Activated B cell treated with CpG ODN at 0.5 μM for 24 hours (primary cell): Measurements from ENCODE around the gene SEMA6B. TPM values are rescaled to one million over a fixed set of nuclear protein-coding genes. Genes with fewer than 3 reads are reported as not detected.
A peak's percentile ranks its signal among the peaks of the same experiment; 100 is the strongest.

ENCODE experiments used
- ATAC-seq: fragments of 200-7000 bp; cut with Tn5 transposase; one replicate; pipeline ENCODE4 v1.10.0; 2021; ENCODE audit warnings: low read depth, mild to moderate bottlenecking, moderate library complexity
- CTCF ChIA-PET: fragments of 350-600 bp; sonication (Branson Sonifier 250); formaldehyde crosslinking; loops from one replicate; lab custom pipeline; 2021; ENCODE audit warnings: antibody characterized with exemption; lab: Charles Lee
- POLR2A ChIA-PET: fragments of 350-600 bp; sonication (Branson Sonifier 250); formaldehyde crosslinking; loops from one replicate; lab custom pipeline; 2021; ENCODE audit warnings: antibody characterized with exemption; lab: Charles Lee
- DNase-seq: peaks from one replicate; pipeline ENCODE4 v3.0.0; 2022
- H3K27ac Mint-ChIP-seq: one replicate; pipeline ENCODE4 v1.8.0; 2020; ENCODE audit warnings: mixed read lengths
- H3K27me3 Mint-ChIP-seq: one replicate; pipeline ENCODE4 v1.8.0; 2021; ENCODE audit warnings: mixed read lengths
- H3K36me3 Mint-ChIP-seq: one replicate; pipeline ENCODE4 v1.8.0; 2021; ENCODE audit warnings: low read depth, mixed read lengths
- H3K4me1 Mint-ChIP-seq: one replicate; pipeline ENCODE4 v1.8.0; 2021; ENCODE audit warnings: mixed read lengths
- H3K4me3 Mint-ChIP-seq: one replicate; pipeline ENCODE4 v1.8.0; 2020; ENCODE audit warnings: mild to moderate bottlenecking, mixed read lengths
- H3K9me3 Mint-ChIP-seq: one replicate; pipeline ENCODE4 v1.8.0; 2020; ENCODE audit warnings: mixed read lengths
- intact Hi-C: fragments of 100-400 bp; cut with micrococcal nuclease; formaldehyde crosslinking; loops from one replicate; pipeline ENCODE4 v1.15.1; 2024
- total RNA-seq: library from RNA; stranded (reverse); gene quantifications from 2 replicates; pipeline ENCODE4 v1.2.3, GENCODE V29; 2022
- TF ChIP-seq, protein P1 (sequence below): fragments of 200-600 bp; IDR thresholded peaks from one replicate; pipeline ENCODE4 v1.8.0; 2022; ENCODE audit warnings: antibody characterized with exemption, mild to moderate bottlenecking

SEMA6B gene
- total RNA-seq, 1 donor from 2014 or later, result 0.11 TPM

DNA sequence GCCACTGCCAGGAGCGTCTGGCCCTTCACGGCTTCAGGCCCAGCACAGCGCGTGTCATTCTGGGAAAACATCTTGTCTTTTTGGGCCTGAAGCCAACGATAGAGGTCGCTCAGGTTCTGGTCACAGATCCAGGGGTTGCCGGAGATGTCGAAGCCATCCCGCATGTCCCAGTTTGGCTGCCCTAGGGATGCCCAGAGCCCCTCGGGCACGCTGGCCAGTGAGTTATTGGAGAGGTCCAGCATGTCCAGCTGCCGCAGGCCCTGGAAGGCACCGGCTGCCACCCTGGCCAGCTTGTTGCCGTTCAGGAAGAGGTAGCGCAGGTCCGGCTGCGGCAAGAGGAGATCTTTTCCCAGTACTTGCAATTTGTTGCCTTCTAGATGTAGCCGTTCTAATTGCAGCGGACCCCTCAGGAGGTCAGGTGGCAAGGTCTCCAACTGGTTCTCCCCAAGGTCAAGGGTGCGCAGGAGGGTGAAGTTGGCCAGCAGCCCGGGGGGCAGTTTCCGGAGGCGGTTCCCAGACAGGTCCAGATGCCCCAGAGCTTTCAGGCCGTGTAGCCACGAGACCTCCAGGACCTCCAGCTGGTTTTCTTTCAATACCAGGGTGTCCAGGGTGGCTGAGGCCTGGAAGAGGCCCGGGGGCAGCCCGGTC is 21.4 kb downstream of the SEMA6B start:
- Mint-ChIP-seq H3K4me1 (peaks cover 15% of the 10 kb centered on the region), H3K27me3 (peaks cover 19% of the 10 kb centered on the region), H3K27ac (no peak overlapping the region), H3K4me3 (no peak overlapping the region), H3K36me3 (no peaks in the 10 kb centered on the region), H3K9me3 (peaks cover 2% of the 10 kb centered on the region)
- CTCF ChIA-PET, result interaction anchor here (1.4 kb wide), 1 partner anchor 13 kb away, joined by 6 read pairs; no protein-coding TSS in a partner anchor
- DNase-seq (no peak), ATAC-seq (no peak)
- intact Hi-C loops, result no loop called here
- POLR2A ChIA-PET, result no interaction called here
- TF ChIP-seq, protein P1, sequence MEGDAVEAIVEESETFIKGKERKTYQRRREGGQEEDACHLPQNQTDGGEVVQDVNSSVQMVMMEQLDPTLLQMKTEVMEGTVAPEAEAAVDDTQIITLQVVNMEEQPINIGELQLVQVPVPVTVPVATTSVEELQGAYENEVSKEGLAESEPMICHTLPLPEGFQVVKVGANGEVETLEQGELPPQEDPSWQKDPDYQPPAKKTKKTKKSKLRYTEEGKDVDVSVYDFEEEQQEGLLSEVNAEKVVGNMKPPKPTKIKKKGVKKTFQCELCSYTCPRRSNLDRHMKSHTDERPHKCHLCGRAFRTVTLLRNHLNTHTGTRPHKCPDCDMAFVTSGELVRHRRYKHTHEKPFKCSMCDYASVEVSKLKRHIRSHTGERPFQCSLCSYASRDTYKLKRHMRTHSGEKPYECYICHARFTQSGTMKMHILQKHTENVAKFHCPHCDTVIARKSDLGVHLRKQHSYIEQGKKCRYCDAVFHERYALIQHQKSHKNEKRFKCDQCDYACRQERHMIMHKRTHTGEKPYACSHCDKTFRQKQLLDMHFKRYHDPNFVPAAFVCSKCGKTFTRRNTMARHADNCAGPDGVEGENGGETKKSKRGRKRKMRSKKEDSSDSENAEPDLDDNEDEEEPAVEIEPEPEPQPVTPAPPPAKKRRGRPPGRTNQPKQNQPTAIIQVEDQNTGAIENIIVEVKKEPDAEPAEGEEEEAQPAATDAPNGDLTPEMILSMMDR, result no peak

DNA sequence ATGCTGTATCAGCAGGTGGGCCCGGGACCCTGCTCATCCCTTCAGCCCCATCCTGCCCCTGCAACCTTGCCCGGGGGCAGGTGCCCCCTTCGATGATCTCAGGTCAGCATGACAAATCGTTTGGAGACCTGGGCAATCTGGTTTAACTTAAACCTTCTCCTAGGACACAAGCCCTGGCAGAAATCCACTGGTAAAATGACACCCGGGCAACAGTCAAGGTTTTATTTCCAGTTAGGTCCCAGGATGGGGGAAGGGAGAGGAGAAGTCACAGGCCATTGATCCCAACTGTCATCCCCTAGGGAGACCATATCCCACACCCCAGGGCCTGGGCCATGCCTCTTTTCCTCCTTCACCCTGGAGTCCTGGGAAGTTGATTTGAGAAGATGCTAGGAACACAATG is 22.7 kb downstream of the SEMA6B start:
- Mint-ChIP-seq H3K4me1 (peaks cover 15% of the 10 kb centered on the region), H3K27me3 (peaks cover 19% of the 10 kb centered on the region), H3K36me3 (no peaks in the 10 kb centered on the region), H3K27ac (no peak overlapping the region), H3K9me3 (peaks cover 2% of the 10 kb centered on the region), H3K4me3 (no peak overlapping the region)
- TF ChIP-seq, protein P1, result no peak
- intact Hi-C loops, result no loop called here
- DNase-seq, result no peak
- POLR2A ChIA-PET, result no interaction called here
- CTCF ChIA-PET, result no interaction called here
- no peak for ATAC-seq

DNA sequence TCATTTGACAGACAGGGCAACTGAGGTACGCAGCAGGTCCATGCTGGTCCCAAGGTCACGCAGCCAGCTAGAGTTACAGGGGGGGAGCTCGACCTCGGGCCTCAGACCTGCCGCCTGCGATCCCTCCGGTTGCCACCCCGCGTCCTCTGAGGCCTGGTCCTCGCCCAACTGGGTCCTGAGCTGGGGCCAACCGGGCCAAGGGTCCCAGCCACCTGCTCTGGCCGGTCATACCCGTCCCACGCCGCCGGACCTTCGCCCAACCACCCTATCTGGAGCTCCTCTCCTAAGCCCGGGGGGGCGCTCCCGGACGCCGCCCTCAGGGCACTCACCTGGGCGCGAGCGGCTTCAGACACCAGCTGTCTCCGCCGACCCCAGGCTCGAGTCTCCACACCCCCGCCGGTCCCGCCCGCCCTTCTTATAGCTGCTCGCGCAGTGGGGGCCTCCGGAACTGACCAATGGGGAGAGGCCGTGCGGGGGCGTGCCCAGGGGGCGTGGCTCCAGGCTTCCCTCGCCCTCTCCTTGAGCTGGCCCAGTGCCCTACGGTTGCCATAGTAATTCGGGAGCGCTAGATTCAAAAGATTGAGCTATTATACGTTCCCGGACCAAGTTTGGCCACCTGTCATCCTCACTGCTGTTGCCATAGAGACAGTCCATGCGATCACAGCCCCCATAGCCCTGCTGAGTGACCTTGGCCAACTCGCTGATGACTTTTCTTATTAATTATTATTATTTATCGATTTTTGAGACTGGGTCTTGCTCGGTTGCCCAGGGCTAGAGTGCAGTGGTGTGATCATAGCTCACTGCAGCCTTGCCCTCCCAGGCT is 24.4 kb downstream of the SEMA6B start, which contains the start of gene PLIN5:
Gene PLIN5 (minus strand): TSS at position 389 of the 823 bp plus-strand sequence. CDS start 1,150 bp downstream, outside the sequence.
- CTCF ChIA-PET, result interaction anchor here (0.8 to 1.4 kb wide), 2 partner anchors 10 to 12 kb away, joined by 3 to 6 read pairs; no protein-coding TSS in a partner anchor
- Mint-ChIP-seq H3K27ac (no peak within 1 kb of the TSS), H3K36me3 (no peaks in the 10 kb centered on the region), H3K4me3 (no peak within 1 kb of the TSS), H3K27me3 (peaks cover 19% of the 10 kb centered on the region), H3K9me3 (no peaks in the 10 kb centered on the region), H3K4me1 (peaks cover 10% of the 10 kb centered on the region)
- intact Hi-C loops, result no loop called here
- TF ChIP-seq, protein P1, result no peak
- DNase-seq (peak; percentile 32), ATAC-seq (peak; percentile 74)
- POLR2A ChIA-PET, result no interaction called here

DNA sequence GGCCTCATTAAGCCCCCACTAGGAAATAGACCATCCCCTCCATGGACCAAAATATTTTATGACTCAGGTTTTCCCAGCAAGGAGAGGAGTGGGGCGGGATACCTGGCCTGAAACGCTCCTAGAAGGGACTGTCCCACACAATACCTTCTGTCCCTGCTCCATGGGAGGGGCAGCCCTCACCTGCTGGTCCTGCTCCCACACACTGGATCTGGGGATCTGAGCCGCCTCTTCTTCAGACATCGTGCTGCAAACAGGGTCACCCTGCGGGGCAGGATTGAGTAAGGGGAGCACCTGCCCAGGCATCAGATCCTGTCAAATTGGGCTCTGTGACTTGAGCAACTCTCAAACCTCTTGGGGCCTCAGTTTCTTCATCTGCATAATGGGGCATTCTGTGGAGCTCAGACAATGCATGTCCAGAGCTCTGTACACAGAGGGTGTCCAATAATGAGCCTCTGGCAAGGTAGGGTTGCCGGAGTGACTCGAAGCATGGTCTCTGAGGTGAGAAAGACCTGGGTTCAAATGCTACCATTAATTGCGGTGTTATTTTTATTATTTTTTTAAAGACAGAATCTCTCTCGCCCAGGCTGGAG is 25.6 kb downstream of the SEMA6B start:
- intact Hi-C loops, result no loop called here
- TF ChIP-seq, protein P1, result no peak
- H3K36me3 Mint-ChIP-seq, result no peaks in the 10 kb centered on the region
- no peak for DNase-seq
- no peak for ATAC-seq
- peaks cover 5% of the 10 kb centered on the region for H3K4me1 Mint-ChIP-seq
- POLR2A ChIA-PET, result no interaction called here
- peaks cover 12% of the 10 kb centered on the region for H3K27me3 Mint-ChIP-seq
- H3K27ac Mint-ChIP-seq, result no peak overlapping the region
- CTCF ChIA-PET, result interaction anchor here (1.4 kb wide), 1 partner anchor 8 kb away, joined by 6 read pairs; no protein-coding TSS in a partner anchor
- H3K4me3 Mint-ChIP-seq, result no peak overlapping the region
- H3K9me3 Mint-ChIP-seq, result no peaks in the 10 kb centered on the region

DNA sequence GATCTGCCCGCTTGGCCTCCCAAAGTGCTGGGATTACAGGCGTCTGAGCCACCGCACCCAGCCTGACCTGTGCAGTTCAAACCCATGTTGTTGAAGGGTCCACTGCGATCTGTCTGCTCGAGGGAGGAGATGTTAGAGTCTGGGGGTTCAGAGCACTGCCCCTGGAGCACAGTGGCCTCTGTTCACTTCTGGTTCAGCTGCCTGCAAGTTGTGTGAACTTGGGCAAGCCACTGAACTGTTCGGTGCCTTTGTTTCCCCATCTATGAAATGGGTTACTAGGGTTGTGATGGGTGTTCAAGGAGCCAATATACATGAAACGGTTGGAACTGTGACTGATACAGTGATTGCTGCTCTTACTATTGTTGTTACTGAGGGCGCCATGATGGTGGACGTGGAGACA is 26.1 kb downstream of the SEMA6B start:
- ChIA-PET CTCF (no interaction called here), POLR2A (no interaction called here)
- Mint-ChIP-seq H3K27ac (no peak overlapping the region), H3K36me3 (no peaks in the 10 kb centered on the region), H3K4me3 (no peak overlapping the region), H3K9me3 (no peaks in the 10 kb centered on the region), H3K27me3 (peaks cover 10% of the 10 kb centered on the region), H3K4me1 (peaks cover 5% of the 10 kb centered on the region)
- DNase-seq (no peak), ATAC-seq (no peak)
- intact Hi-C loops, result no loop called here
- TF ChIP-seq, protein P1, result no peak
